ENCODE measurements around the gene SLC9B2. TPM values are rescaled to one million over a fixed set of nuclear protein-coding genes. Genes with fewer than 3 reads are reported as not detected.
"Not testable (repeated sequence)": the region's sequence is repeated elsewhere in the genome, so short reads cannot be mapped to it uniquely, and the experiment has no call there.

SLC9B2 gene
- total RNA-seq, 1 experiment from 2014 or later, result 8.9 TPM

DNA sequence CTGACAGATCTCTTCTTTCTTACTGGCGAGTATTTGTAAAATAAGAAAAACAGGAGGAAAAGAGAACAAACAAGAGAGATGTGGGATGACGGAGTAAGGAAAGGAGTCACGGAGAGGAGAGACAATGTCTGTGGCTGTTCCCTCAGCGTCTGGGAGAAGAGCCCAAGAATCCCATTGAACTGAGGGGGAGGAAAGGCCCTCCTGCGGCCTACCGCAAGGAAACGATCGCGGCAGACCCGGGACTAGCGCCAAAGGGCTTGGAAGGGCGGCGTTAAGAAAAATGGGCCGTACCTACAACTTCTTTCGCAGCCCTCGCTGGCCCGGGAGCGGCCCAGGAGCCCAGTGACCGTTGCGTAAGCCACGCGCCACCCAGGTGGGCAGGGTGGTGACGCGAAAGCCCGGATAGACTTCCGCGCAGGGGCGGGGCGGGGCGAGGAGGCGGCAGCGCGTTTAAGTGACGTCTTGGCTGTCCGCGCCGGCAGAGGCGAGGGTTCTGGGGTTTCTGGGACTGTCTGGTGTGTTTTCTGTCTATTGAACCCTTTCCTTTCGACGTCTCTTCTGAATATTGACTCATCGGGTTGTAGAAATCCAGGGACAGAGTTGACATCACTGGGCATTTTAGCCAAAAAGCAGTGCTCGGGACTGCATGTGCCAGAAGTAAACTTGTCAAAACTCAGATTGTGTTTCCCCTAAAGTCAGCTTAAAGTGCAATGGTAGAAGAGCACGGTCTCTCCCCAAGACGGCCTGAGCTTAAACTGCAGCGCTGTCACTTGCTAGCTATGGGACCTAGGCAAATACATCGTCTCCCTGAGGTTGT lies 57.0 kb downstream of the SLC9B2 start, which contains the start of gene SLC9B1:
Gene SLC9B1, minus strand, starts transcription at position 398 of the 817 bp plus-strand sequence. CDS start 27,994 bp downstream, outside the sequence.
- DNase-seq (ENCODE audit: low read depth), result peak; percentile 95

DNA sequence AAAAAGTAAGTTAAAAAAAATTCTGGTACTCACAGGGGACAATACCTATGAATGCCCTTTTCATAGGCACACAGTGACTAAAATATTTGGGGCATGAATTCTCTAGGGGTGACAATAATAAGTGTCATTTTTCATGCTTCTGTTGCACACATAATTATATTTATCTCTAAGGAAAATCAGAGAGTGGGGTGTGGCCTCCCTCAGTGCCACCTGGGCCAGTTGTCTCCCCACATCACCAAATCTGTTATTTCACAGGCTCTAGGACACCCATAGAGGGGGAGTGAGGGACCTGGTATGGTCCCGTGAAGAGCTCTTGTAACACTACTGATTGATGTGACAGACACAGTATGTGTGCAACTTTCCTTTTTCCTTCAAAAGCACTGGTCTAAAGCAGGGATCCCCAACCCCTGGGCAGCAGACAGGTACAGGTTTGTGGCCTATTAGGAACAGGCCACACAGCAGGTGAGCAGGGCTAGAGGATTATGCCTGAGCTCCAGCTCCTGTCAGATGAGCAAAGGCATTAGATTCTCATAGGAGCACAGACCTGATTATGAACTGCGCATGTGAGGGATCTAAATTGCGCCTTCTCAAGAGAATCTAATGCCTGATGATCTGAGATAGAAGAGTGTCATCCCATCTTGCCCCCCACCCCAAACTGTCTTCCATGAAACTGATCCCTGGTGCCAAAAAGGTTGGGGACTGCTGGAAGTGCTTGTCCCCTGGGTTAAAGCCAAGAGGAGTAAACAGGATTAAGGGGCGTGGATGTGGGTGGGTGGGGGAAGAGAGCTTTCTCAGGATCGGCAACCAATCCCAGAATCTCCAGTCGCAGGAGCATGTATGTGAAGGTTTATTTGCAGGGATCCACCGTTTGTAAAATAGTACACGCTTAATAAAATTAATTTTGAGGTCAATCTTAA lies 57.9 kb downstream of the SLC9B2 start:
- DNase-seq (ENCODE audit: low read depth), result no peak

DNA sequence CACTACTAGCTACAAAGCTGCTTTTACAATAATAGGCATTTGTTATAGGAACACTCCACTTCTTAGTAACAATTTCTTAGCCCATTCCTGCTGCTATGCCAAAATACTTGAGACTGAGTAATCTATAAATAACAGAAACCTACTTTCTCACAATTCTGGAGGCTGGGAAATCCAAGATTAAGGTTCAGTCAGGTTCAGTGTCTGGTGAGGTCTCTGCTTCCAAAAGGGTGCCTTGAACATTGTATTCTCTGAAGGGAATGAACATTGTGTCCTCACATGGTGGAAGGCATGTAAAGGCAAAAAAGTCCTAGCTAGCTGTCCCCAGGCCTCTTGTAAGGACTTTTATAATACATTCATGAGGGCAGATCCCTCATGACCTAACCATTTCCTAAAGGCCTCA lies 64.0 kb downstream of the SLC9B2 start:
- no peak for DNase-seq (ENCODE audit: low read depth)

DNA sequence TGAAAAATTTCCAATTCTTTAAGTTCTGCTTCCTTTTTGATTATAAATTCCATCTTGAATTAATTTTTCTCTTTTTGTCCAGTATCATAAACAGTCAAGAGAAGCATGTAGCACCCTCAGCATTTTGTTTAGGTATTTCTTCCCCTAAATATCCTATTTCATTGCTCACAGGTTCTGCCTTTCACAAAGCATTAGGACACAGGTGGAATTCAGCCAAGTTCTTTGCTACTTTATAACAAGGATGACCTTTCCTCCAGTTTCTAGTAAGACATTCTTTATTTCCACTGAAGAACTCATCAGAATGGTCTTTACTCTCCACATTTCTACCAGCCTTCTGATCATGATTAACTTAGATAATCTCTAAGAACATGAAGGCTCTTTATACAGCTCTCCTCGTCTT lies 64.5 kb downstream of the SLC9B2 start:
- DNase-seq (ENCODE audit: low read depth), result peak; percentile 43

DNA sequence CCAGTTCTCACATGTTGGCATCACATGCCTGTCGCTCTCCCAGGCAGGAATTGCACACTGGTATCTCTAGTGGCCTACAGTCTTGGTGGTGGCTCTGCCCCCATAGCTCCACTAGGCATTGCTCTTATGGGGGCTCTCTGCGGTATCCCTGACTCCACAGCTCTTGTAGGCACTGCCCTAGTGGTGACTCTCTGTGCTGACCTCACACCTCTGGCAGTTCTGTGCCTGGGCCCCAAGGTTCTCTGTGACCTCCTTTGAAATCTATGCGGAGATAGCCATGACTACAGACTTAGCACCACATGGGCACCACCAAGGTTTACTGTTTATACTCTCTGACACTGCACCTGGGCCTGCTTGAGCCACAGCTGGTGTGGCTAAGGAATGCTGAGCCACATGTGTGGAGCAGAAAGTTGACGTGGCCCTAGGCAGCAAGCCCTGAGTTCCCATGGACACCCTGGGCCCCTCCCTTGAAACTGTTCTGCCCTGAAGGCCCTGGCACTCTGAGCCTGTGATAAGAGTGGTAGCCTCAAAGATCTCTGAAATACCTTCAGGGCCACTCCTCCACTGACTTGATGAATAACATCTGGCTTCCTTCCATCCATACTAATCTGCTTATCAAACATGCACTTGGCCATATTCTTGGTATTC lies 65.1 kb downstream of the SLC9B2 start:
- peak; percentile 90 for DNase-seq (ENCODE audit: low read depth)

DNA sequence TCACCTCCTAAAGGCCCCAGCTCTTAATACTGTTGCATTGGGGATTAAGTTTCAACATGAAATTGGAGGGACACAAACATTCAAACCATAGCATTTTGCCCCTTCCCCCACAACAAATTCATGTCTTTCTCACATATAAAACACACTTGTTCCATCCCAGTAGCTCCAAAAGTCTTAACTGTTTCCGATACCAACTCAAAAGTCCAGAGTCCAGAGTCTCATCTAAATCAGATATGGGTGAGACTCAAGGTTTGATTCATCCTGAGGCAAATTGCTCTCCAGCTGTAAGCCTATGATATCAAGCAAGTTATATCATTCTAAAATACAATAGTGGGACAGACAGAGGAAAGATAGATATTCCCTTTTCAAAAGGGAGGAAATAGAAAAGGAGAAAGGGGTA lies 65.8 kb downstream of the SLC9B2 start:
- DNase-seq (ENCODE audit: low read depth), result no peak

DNA sequence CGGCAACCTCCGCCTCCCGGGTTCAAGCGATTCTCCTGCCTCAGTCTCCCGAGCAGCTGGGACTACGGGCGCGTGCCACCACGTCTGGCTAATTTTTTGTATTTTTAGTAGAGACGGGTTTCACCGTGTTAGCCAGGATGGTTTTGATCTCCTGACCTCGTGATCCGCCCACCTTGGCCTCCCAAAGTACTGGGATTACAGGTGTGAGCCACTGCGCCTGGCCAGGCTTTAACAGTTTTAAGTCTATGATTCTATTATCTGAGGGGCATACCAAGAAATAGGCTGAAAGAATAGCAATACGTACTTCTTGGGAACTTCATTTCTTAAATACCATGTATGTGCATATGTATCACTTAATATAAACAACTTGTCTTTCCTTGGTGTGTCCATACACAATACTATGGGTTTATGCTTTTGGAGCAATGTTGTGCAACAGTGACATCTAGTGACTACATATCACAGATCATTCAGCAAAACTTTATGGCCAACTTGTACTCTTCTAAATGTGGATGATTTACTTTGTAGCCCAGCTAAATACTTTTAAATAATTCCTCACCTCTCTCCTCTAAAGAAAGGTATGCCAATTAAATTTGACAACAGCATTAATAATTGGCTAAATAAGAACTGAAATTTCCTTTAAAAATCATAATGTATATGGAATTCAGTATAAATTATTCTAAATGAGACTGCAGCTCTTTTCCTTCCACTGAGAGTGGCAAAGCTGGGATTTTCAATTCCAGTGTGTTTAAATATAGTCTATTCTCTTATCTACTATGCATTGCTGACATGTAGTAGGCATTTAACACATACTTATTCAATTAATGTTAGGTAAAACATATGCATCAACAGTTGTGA lies 67.5 kb downstream of the SLC9B2 start:
- DNase-seq (ENCODE audit: low read depth), result peak; percentile 59

DNA sequence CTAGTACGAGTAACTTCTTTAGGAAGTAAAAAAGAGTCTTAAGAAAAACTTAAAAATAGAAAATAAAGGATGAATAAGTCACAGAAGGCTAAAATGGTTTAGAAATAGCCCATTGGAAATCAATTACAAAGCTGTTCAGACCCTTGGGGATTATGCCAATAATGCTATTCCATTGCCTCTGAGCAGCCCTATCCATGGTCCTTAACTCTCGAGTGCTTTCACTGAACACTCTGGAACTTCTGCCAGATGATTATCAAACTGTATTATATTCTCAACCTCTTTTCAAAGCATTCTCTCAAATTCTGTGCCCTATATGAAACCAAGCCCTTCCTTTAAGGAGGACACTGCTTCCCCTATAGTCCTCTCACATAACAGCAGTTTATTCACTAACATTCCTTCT lies 74.0 kb downstream of the SLC9B2 start:
- DNase-seq (ENCODE audit: low read depth), result peak; percentile 10

DNA sequence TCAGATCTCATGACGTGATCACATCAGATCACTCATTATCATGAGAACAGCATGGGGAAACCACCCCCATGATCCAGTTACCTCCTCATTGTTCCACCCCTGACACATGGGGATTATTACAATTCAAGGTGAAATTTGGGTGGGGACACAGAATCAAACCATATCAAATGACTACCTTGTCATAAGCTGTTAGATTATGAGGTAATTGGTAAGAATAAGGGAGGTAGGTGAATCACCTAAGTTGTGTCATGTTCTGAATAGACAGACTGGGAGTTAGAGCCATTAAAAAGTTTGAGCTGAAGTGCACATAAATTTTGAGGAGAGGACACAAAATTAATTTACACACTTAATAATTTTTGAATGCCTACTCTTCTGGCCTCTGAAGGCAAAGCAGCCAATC lies 81.8 kb downstream of the SLC9B2 start:
- DNase-seq (ENCODE audit: low read depth), result no peak

DNA sequence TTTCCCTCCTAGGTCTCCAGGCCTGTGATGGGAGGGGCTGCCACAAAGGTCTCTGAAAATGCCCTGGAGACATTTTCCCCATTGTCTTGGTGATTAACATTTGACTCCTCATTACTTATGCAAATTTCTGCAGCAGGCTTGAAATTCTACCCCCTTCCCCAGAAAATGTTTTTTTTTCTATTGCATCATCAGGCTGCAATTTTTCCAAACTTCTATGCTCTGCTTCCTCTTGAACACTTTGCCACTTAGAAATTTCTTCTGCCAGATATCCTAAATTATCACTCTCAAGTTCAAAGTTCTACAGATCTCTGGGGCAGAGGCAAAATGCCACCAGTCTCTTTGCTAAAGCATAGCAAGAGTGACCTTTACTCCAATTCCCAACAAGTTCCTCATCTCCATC lies 82.6 kb downstream of the SLC9B2 start:
- not testable (repeated sequence) for DNase-seq (ENCODE audit: low read depth)

DNA sequence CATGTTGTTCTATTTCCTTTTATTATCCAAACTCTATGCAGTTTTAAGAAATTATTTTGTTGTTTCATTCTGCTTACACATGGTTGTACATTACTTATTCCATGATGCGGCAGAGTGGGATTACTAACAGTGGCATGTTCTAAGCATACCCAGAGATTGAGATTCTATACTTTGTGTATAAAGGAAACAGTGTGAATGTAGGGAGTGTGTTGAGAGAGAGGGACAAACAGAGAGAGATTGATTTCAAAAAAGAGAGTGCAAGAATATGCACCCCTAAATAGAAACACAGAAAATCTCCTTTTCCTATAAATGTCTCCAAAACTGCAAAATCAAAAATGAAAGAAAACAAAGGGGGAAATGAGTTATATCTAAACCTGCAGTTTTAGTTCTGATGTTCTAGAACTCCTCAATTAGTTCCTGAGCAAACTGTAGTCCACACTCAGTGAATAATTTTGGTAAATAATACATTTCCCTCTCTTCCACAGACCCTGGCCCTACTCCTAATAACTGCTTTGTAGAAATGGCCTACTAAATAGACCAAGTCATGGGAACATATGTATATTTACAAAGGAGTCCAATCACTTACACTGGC lies 88.0 kb downstream of the SLC9B2 start:
- DNase-seq (ENCODE audit: low read depth), result no peak

DNA sequence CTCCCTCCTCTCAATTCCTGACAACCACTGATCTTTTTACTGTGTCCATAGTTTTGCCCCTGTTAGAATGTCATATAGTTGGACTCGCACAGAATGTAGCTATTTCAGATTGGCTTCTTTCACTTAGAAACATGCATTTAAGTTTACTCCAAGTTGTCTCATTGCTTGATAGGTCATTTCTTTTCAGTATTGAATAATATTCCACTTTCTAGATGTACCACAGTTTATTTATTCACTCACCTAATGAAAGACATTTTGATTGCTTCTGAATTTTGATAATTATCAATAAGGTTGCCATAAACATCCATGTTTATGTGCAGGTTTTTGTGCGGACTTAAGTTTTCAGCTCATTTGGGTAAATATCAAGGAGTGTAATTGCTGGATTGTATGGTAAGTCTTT lies 95.6 kb downstream of the SLC9B2 start:
- DNase-seq (ENCODE audit: low read depth), result no peak

Other genes starting within 250 kb of the SLC9B2 start
- 337 and 386 TPM in 2 replicates for gene UBE2D3, start 249.2 kb downstream of the SLC9B2 start, total RNA-seq (2014; rRNA removed; shearing (Covaris generic))
- gene CISD2, start 207.8 kb downstream of the SLC9B2 start, total RNA-seq (2014; rRNA removed; shearing (Covaris generic)), result 56.1 and 67.0 TPM in 2 replicates
- gene SLC9B1, start 57.1 kb downstream of the SLC9B2 start, total RNA-seq (2014; rRNA removed; shearing (Covaris generic)), result 0.24 and 0.49 TPM in 2 replicates
- 35.2 and 44.6 TPM in 2 replicates for gene BDH2, start 23.1 kb upstream of the SLC9B2 start, total RNA-seq (2014; rRNA removed; shearing (Covaris generic))
- 26.7 and 36.9 TPM in 2 replicates for gene CENPE, start 121.6 kb upstream of the SLC9B2 start, total RNA-seq (2014; rRNA removed; shearing (Covaris generic))